Calu3 (cell line): Measurements from ENCODE around the gene RNF123. TPM values are rescaled to one million over a fixed set of nuclear protein-coding genes. Genes with fewer than 3 reads are reported as not detected.

Source experiments
- BruUV-seq: library from RNA; stranded (reverse); fragments of 400-500 nt; replicated peaks from 2 replicates; lab custom pipeline; 2021; lab: Mats Ljungman, UMichigan
- CTCF ChIA-PET: fragments of 300-600 bp; sonication (Branson Sonifier 250); formaldehyde crosslinking; loops from one replicate; lab custom pipeline; 2022; ENCODE audit warnings: antibody characterized with exemption; lab: Charles Lee
- DNase-seq: peaks from one replicate; pipeline ENCODE4 v3.0.0; 2022
- H3K27ac Mint-ChIP-seq: one replicate; pipeline ENCODE4 v1.8.0; 2022; ENCODE audit warnings: mixed read lengths; ENCODE audit not compliant: unreplicated experiment
- H3K27me3 Mint-ChIP-seq: one replicate; pipeline ENCODE4 v1.8.0; 2022; ENCODE audit warnings: mixed read lengths; ENCODE audit not compliant: unreplicated experiment
- H3K36me3 Mint-ChIP-seq: one replicate; pipeline ENCODE4 v1.8.0; 2022; ENCODE audit warnings: mild to moderate bottlenecking, moderate library complexity, mixed read lengths; ENCODE audit not compliant: insufficient read depth, unreplicated experiment
- H3K4me1 Mint-ChIP-seq: one replicate; pipeline ENCODE4 v1.8.0; 2022; ENCODE audit warnings: mild to moderate bottlenecking, low read depth, mixed read lengths; ENCODE audit not compliant: unreplicated experiment
- H3K4me3 Mint-ChIP-seq: one replicate; pipeline ENCODE4 v1.8.0; 2022; ENCODE audit warnings: mild to moderate bottlenecking, low read depth, moderate library complexity, mixed read lengths; ENCODE audit not compliant: unreplicated experiment
- H3K9me3 Mint-ChIP-seq: one replicate; pipeline ENCODE4 v1.8.0; 2022; ENCODE audit warnings: low read depth, mixed read lengths; ENCODE audit not compliant: unreplicated experiment
- intact Hi-C: fragments of 100-400 bp; cut with micrococcal nuclease; formaldehyde crosslinking; loops from one replicate; pipeline ENCODE4 v1.10.0; 2022; ENCODE audit not compliant: unreplicated experiment
- total RNA-seq: library from RNA; stranded (reverse); gene quantifications from 2 replicates; pipeline ENCODE4 v1.2.3, GENCODE V29; 2022
- TF ChIP-seq, protein P1 (sequence below): fragments of 200-600 bp; IDR thresholded peaks from one replicate; pipeline ENCODE4 v1.8.0; 2022; ENCODE audit warnings: antibody characterized with exemption; ENCODE audit not compliant: unreplicated experiment

The RNF123 gene
- total RNA-seq, 1 experiment from 2014 or later: 52.5 TPM

DNA sequence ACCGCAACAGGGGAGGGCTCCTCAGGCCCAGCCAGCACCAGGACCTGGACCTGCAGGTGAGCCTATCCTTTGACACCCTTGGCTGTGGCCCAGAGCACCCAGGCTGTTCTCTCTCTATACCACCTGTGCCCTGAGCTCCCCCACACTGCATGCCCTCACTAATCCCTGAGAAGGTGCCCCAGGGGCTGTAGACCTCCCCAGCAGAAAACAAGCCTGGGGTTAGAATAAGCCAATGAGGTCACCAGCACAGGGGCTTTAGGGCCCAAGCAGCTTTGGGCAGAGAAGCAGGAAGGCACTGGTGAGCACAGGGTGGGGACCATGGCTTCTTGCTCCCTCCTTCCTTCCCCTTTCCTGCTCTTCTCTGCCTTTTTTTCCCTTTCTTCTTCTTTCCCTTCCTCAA, 25.5 kb upstream of the RNF123 start:
- TF ChIP-seq, protein P1, sequence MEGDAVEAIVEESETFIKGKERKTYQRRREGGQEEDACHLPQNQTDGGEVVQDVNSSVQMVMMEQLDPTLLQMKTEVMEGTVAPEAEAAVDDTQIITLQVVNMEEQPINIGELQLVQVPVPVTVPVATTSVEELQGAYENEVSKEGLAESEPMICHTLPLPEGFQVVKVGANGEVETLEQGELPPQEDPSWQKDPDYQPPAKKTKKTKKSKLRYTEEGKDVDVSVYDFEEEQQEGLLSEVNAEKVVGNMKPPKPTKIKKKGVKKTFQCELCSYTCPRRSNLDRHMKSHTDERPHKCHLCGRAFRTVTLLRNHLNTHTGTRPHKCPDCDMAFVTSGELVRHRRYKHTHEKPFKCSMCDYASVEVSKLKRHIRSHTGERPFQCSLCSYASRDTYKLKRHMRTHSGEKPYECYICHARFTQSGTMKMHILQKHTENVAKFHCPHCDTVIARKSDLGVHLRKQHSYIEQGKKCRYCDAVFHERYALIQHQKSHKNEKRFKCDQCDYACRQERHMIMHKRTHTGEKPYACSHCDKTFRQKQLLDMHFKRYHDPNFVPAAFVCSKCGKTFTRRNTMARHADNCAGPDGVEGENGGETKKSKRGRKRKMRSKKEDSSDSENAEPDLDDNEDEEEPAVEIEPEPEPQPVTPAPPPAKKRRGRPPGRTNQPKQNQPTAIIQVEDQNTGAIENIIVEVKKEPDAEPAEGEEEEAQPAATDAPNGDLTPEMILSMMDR: no peak
- intact Hi-C loops: no loop called here
- H3K36me3 Mint-ChIP-seq: peaks cover 13% of the 10 kb centered on the region
- no peak overlapping the region for H3K4me3 Mint-ChIP-seq
- DNase-seq: no peak
- peaks cover 9% of the 10 kb centered on the region for H3K4me1 Mint-ChIP-seq
- CTCF ChIA-PET: interaction anchor here (1.1 kb wide), 1 partner anchor 124 kb away, joined by 3 read pairs; no protein-coding TSS in a partner anchor
- no peak overlapping the region for H3K27ac Mint-ChIP-seq
- H3K9me3 Mint-ChIP-seq: no peaks in the 10 kb centered on the region
- peaks cover 11% of the 10 kb centered on the region for H3K27me3 Mint-ChIP-seq
- BruUV-seq: no TSS peak

DNA sequence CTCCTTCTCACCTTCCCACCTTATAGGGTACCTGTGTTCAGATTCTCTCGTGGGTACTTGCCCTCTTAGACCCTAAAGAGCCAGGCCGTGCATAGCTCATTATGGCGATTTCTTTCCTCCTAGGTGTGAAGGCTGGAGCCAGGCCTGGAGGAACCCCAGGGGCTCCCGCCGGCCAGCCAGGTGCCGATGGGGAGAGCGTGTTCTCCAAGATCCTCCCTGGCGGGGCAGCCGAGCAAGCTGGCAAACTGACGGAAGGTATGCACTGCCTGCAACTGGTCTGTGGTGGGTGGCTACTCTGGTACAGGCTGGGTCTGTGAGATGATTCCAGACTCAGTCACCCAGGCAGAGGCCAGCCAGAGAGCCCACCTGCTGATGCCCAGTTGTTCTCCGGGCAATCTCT, 25.1 kb upstream of the RNF123 start:
- H3K4me3 Mint-ChIP-seq: no peak overlapping the region
- H3K4me1 Mint-ChIP-seq: peaks cover 14% of the 10 kb centered on the region
- H3K9me3 Mint-ChIP-seq: no peaks in the 10 kb centered on the region
- BruUV-seq: no TSS peak
- TF ChIP-seq, protein P1: no peak
- CTCF ChIA-PET: interaction anchor here (1.1 kb wide), 1 partner anchor 124 kb away, joined by 3 read pairs; no protein-coding TSS in a partner anchor
- intact Hi-C loops: no loop called here
- no peak for DNase-seq
- peaks cover 13% of the 10 kb centered on the region for H3K36me3 Mint-ChIP-seq
- H3K27me3 Mint-ChIP-seq: peaks cover 7% of the 10 kb centered on the region
- H3K27ac Mint-ChIP-seq: no peak overlapping the region

DNA sequence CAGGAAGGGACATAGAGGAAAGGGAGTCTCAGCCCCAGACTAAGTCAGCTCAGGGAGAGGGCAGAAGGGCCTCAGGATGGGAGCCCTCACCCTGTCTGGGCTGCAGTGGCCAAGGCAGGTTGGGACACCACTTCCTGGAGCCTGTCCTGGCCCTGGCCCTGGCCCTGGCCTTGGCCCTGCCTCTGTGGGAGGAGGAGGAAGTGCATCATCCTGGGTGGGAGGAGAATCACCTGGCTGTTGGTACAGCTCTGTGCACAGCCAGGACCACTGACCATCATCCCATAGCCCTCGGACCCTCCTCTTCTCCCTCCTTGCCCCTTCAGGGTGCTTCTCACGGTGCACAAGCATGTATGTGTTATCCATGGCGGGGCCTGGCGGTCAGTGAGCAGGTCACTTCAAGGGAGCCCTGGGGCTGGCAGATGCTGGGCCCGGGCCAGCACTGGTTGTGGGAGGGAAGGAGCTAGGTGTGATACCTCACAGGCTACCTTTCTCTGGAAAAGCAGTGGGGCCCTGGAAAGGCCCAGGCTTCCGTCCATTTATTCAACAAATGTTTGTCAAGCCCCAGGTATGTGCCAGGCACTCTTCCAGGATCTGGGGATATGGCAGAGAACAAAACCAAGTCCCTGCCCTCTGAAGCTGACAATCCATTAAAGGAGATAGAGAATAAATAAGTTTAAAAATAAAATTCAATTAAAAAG, 23.4 kb upstream of the RNF123 start:
- Mint-ChIP-seq H3K36me3 (peaks cover 9% of the 10 kb centered on the region), H3K9me3 (no peaks in the 10 kb centered on the region), H3K4me3 (no peak overlapping the region), H3K27me3 (no peaks in the 10 kb centered on the region), H3K27ac (no peak overlapping the region), H3K4me1 (peaks cover 15% of the 10 kb centered on the region)
- BruUV-seq: no TSS peak
- DNase-seq: no peak
- TF ChIP-seq, protein P1: no peak
- CTCF ChIA-PET: interaction anchor here (1.3 kb wide), 1 partner anchor 126 kb away, joined by 3 read pairs; no protein-coding TSS in a partner anchor
- intact Hi-C loops: no loop called here

DNA sequence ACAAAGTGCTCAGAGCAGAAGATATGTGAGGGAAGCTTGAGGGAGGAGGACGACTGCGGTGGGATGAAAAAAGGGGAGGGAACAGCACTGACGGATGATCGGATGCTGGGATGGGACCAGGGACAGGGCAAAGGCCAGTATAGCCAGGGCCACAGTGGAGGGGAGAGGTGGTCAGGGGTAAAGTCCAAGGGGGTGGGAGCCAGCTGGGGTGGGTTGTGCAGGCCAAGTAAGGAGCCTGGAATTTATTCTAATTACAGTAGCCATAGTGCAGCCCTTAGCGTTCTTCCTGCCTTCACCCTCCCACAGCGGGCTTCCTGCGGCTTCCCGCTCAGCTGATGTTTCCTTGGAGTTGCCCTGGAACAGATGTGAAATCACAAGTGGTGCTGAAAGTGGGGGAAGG, 22.8 kb upstream of the RNF123 start:
- TF ChIP-seq, protein P1: no peak
- CTCF ChIA-PET: interaction anchor here (0.7 kb wide), 1 partner anchor 34 kb away, joined by 8 read pairs; no protein-coding TSS in a partner anchor
- Mint-ChIP-seq H3K27me3 (no peaks in the 10 kb centered on the region), H3K27ac (no peak overlapping the region), H3K9me3 (no peaks in the 10 kb centered on the region), H3K36me3 (peaks cover 9% of the 10 kb centered on the region), H3K4me3 (no peak overlapping the region), H3K4me1 (peaks cover 21% of the 10 kb centered on the region)
- intact Hi-C loops: no loop called here
- BruUV-seq: no TSS peak
- no peak for DNase-seq
